ENCODE results near the gene UVSSA. TPM values are rescaled to one million over a fixed set of nuclear protein-coding genes. Genes with fewer than 3 reads are reported as not detected.

The UVSSA gene
- total RNA-seq, 1 donor from 2014 or later = 28.3 TPM

- ATAC-seq = no peak
- no peak overlapping the region for H3K4me3 ChIP-seq
- H3K9me3 ChIP-seq = no peaks in the 10 kb centered on the region
- intact Hi-C loops (cut with DNase I) = no loop called here
- TF ChIP-seq CTCF (IDR thresholded peaks at IDR 0.05) = no peak
- peaks cover 25% of the 10 kb centered on the region for H3K36me3 ChIP-seq
- peak; percentile 59 for DNase-seq
- no peaks in the 10 kb centered on the region for H3K27me3 ChIP-seq
- H3K4me1 ChIP-seq = no peaks in the 10 kb centered on the region
- no peak overlapping the region for H3K27ac ChIP-seq
These were observed 30.7 kb downstream of the UVSSA start for GRCh38 chr4:1377606-1378261.

DNA sequence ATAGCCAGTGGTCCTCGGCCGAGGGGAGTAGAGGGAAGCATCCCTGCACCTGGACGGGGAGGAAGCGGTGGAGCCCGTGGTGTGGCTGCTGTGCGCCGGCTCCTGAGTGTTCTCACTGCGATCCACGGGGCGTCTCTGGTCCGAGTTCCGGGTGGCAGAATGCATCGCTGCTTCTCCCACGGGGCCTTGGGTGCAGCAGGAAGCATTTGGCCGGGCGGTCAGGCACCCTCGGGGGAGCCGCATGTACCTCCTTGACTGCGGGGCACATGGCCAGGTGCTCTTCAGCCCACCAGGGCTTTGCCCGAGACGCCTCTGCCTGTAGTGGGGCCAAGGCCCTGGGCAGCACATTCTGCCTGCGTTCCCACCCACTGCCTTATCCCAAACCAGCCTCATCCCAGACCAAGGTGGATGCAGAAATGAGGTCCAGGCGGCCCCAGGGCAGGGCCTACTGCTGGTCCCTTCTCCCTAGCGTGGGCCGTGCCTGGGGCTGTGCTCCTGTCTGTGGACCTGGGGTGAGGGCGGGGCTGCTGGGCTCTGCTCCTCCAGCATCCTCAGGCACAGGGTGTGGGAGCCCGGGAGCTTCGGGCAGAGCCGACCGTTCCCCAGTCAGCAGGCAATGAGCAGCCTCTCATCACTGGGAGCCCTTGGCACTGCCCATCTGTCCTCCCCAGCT is 31.7 kb downstream of the UVSSA start:
- H3K27me3 ChIP-seq = no peaks in the 10 kb centered on the region
- intact Hi-C loops (cut with DNase I) = no loop called here
- TF ChIP-seq CTCF (IDR thresholded peaks at IDR 0.05) = no peak
- DNase-seq (peak; percentile 61), ATAC-seq (no peak)
- H3K4me1 ChIP-seq = no peaks in the 10 kb centered on the region
- H3K4me3 ChIP-seq = no peak overlapping the region
- H3K27ac ChIP-seq = no peak overlapping the region
- no peaks in the 10 kb centered on the region for H3K9me3 ChIP-seq
- peaks cover 22% of the 10 kb centered on the region for H3K36me3 ChIP-seq

DNA sequence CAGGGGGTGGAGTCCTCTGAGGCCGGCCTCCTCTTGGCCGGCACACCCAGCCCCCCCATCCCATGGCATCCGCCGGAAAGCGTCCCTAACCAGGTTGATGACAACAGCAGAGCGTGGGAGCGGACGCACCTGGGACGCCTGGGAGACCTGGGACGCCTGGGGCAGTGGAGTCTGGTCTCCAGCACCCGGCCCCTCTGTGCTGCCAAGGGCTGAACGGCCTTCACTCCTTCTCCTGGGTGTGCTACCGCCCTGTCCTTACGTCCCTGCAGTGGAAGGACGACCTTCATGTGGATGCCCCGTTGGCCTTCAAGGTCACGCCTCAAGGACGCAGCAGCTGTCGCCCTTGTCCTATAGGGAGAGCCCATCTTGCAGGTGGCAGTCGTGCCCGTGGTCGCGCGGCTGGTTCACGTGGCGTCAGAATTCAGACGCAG is 32.4 kb downstream of the UVSSA start:
- Histone ChIP-seq H3K27me3 (no peaks in the 10 kb centered on the region), H3K27ac (no peak overlapping the region), H3K36me3 (peaks cover 26% of the 10 kb centered on the region), H3K9me3 (no peaks in the 10 kb centered on the region), H3K4me1 (no peaks in the 10 kb centered on the region), H3K4me3 (no peak overlapping the region)
- intact Hi-C loops (cut with DNase I) = no loop called here
- no peak for ATAC-seq
- TF ChIP-seq CTCF (IDR thresholded peaks at IDR 0.05) = no peak
- DNase-seq = peak; percentile 63

GRCh38 chr4:1379801-1380331 is 32.9 kb downstream of the UVSSA start:
- Histone ChIP-seq H3K4me3 (no peak overlapping the region), H3K27ac (no peak overlapping the region), H3K4me1 (no peaks in the 10 kb centered on the region), H3K9me3 (no peaks in the 10 kb centered on the region), H3K36me3 (peaks cover 31% of the 10 kb centered on the region), H3K27me3 (no peaks in the 10 kb centered on the region)
- no peak for ATAC-seq
- TF ChIP-seq CTCF (IDR thresholded peaks at IDR 0.05) = no peak
- intact Hi-C loops (cut with DNase I) = no loop called here
- peak; percentile 58 for DNase-seq

DNA sequence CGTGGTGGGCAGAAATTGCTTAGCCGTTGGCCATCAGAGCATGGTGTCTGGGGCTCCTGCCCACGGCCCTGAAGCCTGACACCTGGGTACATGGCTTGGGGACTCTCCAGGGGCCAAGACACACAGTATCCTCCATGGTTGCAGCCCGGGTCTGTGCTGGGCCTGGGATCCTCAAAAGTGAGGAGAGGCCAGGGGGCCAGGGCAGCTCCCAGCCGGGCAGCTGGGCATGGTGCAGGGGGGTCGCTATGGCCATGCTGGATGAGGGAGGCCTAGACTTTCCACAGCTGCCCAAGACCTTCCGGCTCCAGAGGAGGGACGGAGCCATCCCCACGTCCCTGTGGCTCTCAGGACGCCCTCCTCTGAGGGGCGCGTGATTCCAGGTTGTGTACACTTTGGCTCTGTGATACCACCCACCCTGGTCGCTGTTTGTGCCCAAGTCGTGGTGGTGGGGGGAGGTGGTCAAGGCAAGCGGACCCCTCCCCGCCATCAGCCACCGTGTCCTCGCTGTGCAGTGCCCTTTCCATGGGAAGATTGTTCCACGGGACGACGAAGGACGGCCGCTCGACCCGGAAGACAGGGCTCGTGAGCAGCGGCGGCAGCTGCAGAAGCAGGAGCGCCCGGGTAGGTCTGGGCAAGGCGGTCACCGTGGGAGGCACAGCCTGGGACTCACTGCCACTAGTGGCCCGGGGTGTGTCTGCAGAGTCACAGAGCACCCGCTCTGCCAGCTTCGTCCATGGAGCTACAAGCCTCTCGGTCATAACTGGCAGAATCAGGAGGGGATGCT is 33.6 kb downstream of the UVSSA start:
- H3K4me3 ChIP-seq = no peak overlapping the region
- intact Hi-C loops (cut with DNase I) = no loop called here
- no peak for ATAC-seq
- H3K27me3 ChIP-seq = no peaks in the 10 kb centered on the region
- no peak overlapping the region for H3K27ac ChIP-seq
- H3K9me3 ChIP-seq = no peaks in the 10 kb centered on the region
- no peak for TF ChIP-seq CTCF (IDR thresholded peaks at IDR 0.05)
- H3K36me3 ChIP-seq = peaks cover 32% of the 10 kb centered on the region
- peak; percentile 55 for DNase-seq
- no peaks in the 10 kb centered on the region for H3K4me1 ChIP-seq

All from upper lobe of right lung (tissue), 1 donor.